Stimulated activated CD4-positive, alpha-beta T cell treated with anti-CD3 and anti-CD28 coated beads, Interleukin-2, amount 100 ng/mL, for 4 hours (primary cell): ENCODE measurements around the gene LTN1.

Experiments used
- DNase-seq: peaks from one replicate; pipeline ENCODE4 v3.0.0-alpha.2; 2020; ENCODE audit warnings: low read depth

LTN1 gene

GRCh38 chr21:28988146-28988545, 4.5 kb downstream of the LTN1 start:
- peak; percentile 45 for DNase-seq

DNA sequence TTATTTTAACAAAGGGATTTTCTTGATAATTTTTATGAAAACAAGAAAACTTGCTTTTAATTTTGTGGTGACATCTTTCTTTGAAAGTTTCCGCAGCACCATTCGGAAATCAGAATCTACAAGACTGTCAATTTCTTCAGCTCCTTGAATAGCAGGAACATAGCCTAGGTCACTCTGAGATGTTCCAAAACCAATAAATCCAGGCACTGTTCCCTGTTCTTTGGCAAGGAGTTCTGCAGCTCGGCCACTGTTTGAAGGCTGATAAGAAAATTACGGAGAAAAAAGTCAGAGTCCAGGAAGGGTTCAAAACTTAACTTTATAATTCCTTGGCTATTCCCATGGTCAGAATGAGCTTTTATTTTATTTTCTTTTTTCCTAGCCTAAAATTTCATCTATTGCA, 6.0 kb downstream of the LTN1 start:
- no peak for DNase-seq

- no peak for DNase-seq
These were observed 10.0 kb downstream of the LTN1 start for GRCh38 chr21:28982637-28983036.

- no peak for DNase-seq
These were observed 13.6 kb downstream of the LTN1 start for GRCh38 chr21:28979092-28979491.

- no peak for DNase-seq
These were observed 17.3 kb downstream of the LTN1 start for GRCh38 chr21:28975397-28975796.

- no peak for DNase-seq
These were observed 18.0 kb downstream of the LTN1 start for GRCh38 chr21:28974531-28975227.

GRCh38 chr21:28972398-28972797, 20.3 kb downstream of the LTN1 start:
- DNase-seq, result no peak

DNA sequence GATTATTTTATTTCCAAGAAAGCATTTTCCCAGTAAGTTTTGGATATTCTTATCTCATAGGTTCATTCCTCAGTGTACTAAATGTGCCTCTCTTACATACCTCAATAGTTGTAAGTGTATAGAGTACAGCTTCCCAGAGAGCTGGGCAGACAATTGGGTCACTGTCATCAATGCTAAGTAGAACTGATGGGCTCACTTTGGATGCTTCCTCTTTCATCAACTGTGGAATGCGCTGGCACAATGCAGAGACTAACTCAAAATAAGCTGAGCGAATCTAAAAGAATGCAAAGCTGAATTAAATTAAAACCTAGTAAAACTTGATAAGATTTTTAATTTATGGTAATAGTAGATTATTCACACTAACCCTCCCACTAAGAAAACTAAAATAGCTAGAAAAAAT, 21.5 kb downstream of the LTN1 start:
- DNase-seq, result no peak

DNA sequence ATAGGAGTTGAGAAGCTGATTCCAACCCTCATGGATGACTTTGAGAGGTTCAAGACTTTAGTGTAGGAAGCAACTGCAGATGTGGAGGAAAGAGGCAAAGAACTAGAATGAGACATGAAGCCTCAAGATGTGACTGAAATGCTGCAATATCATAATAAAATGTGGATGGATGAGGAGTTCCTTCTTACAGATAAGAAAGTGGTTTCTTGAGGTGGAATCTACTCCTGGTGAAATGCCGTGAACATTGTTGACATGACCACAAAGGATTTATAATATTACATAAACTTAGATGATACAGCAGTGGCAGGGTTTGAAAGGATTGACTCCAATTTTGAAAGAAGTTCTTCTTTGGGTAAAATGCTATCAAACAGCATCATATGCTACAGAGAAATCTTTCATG, 28.8 kb downstream of the LTN1 start:
- no peak for DNase-seq

DNA sequence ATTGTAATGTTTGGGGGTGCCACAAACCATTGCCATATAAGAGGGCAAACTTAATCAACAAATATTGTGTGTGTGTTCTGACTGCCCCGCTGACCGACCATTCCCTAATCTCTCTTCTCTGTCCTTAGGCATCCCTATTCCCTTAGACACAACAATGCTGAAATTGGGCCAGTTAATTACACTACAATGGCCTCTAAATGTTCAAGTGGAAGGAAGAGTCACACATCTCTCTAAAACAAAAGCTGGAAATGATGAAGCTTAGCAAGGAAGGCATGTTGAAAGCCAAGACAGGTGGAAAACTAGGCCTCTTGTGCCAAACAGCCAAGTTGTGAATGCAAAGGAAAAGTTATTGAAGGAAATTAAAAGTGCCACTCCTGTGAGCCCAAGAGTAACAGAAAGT, 30.2 kb downstream of the LTN1 start:
- no peak for DNase-seq

DNA sequence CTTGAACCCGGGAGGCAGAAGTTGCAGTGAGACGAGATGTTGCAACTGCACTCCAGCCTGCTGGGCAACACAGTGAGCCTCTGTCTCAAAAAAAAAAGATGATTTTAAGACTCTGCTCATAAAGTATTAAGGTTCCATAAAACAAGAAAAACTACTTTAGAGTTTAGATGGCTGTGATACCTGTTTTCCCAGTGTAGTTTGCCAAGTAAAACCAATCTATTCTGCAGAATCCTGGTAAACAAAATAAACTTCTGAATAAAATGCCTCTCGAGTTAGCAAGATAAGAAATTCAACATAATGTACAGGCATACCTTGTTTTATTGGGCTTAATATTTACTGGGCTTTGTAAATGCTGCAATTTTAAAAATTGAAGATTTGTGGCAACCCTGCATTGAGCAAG, 30.8 kb downstream of the LTN1 start:
- no peak for DNase-seq

DNA sequence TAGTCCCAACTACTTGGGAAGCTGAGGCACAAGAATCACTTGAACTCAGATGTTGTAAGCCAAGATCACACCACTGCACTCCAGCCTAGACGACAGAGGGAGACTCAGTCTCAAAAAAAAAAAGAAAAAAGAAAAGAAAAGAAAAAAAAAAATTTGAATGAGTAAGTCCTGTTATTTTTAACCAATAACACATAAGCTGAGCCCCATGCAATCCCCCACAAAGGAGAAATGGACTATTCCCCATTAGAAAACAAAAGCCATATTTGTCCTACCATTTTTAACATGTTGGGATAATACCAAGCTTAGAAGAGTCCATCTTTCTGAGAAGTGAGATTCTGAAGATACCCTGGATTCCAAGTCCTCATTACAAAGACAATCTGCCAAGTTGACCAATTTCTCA, 32.4 kb downstream of the LTN1 start:
- DNase-seq, result no peak

DNA sequence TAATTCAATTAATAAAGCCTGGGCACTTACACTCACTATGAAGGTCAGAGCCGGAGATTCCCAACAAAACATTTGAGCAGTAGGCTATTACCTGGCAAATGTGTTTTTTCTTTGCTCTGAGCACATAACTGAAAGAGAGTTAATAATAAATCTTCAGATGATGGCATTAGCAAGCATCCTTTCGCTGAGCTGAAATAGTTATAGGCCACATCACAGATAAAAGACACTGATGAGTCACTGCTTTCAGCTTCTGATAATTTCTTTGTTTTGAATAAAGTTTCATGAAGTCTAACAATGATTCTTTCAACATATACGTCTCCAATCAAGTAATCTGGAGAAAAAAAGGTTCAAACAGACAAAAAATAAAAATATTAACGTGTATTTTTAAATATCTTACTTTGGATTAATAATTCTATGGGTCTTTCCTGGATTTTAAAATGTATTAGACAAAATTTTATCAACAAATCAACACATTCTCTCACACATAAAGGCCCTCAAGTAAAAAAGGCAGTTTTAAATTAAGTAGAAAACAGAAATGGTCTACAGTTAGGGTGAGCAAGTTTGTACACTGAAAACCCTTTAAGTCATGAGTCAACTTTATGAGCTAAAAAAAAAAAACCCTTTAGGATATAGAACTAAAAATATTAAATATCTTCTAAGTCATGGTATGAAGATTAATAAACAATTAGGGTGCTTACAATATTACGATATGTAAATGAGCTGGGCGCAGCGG, 33.1 kb downstream of the LTN1 start:
- DNase-seq, result no peak

GRCh38 chr21:28953247-28953646, 39.4 kb downstream of the LTN1 start:
- no peak for DNase-seq

- DNase-seq, result no peak
These were observed 40.0 kb downstream of the LTN1 start for GRCh38 chr21:28952686-28953085.

DNA sequence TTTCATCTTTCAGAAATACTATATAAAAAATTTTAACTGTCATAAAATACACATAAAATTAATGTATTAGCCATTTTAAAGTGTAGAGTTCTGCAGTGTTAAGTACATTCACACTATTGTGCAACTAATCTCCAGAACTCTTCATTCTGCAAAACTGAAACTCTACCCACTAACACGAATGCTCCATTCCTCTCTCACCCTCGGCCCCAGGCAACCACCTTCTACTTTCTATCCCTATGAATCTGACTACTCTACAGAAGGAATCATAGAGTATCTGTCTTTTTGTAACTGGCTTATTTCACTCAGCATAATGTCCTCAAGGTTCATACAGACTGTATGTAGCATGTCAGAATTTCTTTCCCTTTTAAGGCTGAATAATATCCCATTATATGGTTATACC, 43.4 kb downstream of the LTN1 start:
- DNase-seq, result no peak

- no peak for DNase-seq
These were observed 48.4 kb downstream of the LTN1 start for GRCh38 chr21:28944296-28944695.

- DNase-seq, result no peak
These were observed 49.0 kb downstream of the LTN1 start for GRCh38 chr21:28943631-28944030.

- no peak for DNase-seq
These were observed 54.0 kb downstream of the LTN1 start for GRCh38 chr21:28938726-28939125.

DNA sequence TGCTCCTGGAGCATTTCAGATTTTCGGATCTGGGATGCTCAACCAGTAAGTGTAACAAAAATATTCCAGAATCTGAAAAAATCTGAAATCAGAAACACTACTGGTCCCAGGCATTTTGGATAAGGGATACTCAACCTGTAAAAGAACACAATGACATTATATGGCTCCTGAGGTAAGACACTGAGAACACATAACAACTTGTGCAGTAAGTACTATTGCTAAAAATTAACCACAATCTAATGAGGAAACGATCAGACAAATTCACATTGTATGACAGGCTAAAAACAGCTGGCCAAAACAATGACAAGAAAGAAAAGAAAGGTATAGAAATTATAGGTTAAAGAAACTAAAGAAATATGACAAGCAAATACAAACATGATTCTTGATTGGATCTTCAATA, 54.9 kb downstream of the LTN1 start:
- no peak for DNase-seq

DNA sequence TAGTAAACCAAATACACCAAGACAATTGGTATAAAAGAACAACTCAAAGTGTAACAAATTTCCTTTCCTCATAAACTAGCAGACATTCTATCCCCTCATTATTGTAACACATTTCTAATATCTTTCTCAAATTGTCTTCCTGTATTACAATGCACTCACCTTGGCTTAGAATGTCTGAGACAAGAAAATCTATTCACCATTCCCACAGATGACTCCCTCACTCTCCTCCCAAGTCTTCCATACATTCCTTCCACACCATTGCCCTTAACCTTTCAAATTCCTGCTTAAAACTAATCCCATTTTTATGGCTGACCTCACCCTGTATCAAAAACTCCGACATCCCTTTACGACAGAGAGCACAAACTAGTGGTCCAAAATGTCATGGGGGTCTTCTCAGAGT, 56.0 kb downstream of the LTN1 start:
- DNase-seq, result no peak

- no peak for DNase-seq
These were observed 56.6 kb downstream of the LTN1 start for GRCh38 chr21:28936036-28936435.

DNA sequence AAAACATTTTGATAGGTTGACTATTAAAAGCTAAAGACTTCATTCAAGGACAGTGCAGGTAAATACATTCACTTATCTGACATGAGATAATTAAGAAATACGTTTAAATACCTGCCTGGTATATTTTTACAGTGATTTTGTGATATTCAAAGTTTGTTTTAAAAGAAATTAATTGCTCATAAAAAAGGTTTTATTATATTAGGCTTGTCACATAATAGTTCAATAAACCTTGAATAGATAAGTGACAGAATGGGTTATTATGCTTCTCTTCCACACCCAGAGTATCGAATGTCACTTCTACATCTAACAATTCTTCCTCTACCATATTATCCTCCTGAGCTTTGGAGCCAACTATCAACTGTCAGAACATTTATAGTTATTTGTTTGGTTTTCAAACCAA, 60.0 kb downstream of the LTN1 start:
- DNase-seq, result no peak
